GM12801 (cell line): Measurements from ENCODE around the gene NCMAP.

Source experiments
- CTCF ChIP-seq: IDR thresholded peaks from one replicate; pipeline ENCODE4 v1.5.1; 2011; ENCODE audit warnings: control low read depth; ENCODE audit not compliant: insufficient read length; ENCODE audit errors: extremely low read depth

Gene NCMAP

GRCh38 chr1:24557711-24558131 lies 1.8 kb downstream of the NCMAP start:
- no peak for TF ChIP-seq CTCF

- no peak for TF ChIP-seq CTCF
Observed at GRCh38 chr1:24558455-24558854, 2.6 kb downstream of the NCMAP start.

- TF ChIP-seq CTCF: no peak
Observed at GRCh38 chr1:24558902-24559791, 3.3 kb downstream of the NCMAP start.

- TF ChIP-seq CTCF: no peak
Observed at GRCh38 chr1:24560361-24560760, 4.5 kb downstream of the NCMAP start.

- no peak for TF ChIP-seq CTCF
Observed at GRCh38 chr1:24562625-24563024, 6.7 kb downstream of the NCMAP start.

- TF ChIP-seq CTCF: no peak
Observed at GRCh38 chr1:24564695-24565094, 8.8 kb downstream of the NCMAP start.

- no peak for TF ChIP-seq CTCF
Observed at GRCh38 chr1:24566236-24566867, 10.5 kb downstream of the NCMAP start.
